NB4 (cell line): ENCODE data around the gene ENTPD5.

Experiments
- DNase-seq: peaks from one replicate; pipeline ENCODE4 v3.0.0; 2010; ENCODE audit warnings: low read depth
- H3K4me3 ChIP-seq: one replicate; pipeline ENCODE4 v1.5.1; 2011; ENCODE audit warnings: mild to moderate bottlenecking, low read depth, low read length, moderate library complexity
- MAX ChIP-seq: IDR thresholded peaks from 2 replicates; pipeline ENCODE4 v1.6.1; 2011; ENCODE audit warnings: low read depth, low read length
- MYC ChIP-seq: IDR thresholded peaks from 2 replicates; pipeline ENCODE4 v1.6.1; 2011; ENCODE audit warnings: low read depth, low read length
- POLR2A ChIP-seq: IDR thresholded peaks from 2 replicates; pipeline ENCODE4 v1.6.1; 2011; ENCODE audit warnings: mild to moderate bottlenecking; ENCODE audit not compliant: insufficient read length; ENCODE audit errors: extremely low read depth
- TF ChIP-seq, protein P1 (sequence below): IDR thresholded peaks from one replicate; pipeline ENCODE4 v1.5.1; 2012; ENCODE audit warnings: low read depth, low read length

ENTPD5 gene

DNA sequence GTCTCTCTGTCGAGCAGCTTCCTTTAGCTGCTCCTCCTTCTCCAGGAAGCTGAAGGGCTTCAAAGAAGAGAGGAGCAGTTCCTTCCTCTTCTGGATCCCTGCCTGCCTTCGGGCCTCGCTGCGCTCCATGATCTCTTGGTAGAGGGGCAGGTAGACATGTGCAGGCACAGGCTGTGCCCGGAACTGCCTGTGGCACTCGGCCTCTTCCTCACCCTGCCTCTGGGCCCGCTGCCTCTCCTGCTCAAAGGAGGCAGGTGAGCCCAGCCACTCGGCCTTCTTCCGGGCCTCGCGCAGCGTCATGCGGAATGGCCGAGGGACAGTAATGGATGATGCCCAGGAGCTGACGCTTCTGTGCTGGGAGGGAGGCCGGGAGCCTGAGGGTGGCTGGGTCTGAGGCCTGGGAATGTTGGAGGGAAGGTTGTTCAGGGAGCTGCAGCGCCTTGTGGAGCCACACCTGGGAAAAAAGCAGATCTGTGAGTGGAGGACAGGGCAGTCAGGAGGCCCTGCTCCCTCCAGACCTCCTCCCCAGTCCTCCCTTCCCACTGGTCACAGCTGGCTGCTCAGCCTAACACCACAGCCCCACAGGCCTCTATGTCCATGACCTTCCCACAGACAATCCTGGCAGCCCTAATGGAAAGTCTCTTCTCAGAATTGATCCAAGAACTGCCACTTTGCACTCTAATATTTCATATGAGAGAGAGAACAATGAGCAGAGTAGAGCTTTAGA is 74.5 kb downstream of the ENTPD5 start:
- TF ChIP-seq, protein P1, sequence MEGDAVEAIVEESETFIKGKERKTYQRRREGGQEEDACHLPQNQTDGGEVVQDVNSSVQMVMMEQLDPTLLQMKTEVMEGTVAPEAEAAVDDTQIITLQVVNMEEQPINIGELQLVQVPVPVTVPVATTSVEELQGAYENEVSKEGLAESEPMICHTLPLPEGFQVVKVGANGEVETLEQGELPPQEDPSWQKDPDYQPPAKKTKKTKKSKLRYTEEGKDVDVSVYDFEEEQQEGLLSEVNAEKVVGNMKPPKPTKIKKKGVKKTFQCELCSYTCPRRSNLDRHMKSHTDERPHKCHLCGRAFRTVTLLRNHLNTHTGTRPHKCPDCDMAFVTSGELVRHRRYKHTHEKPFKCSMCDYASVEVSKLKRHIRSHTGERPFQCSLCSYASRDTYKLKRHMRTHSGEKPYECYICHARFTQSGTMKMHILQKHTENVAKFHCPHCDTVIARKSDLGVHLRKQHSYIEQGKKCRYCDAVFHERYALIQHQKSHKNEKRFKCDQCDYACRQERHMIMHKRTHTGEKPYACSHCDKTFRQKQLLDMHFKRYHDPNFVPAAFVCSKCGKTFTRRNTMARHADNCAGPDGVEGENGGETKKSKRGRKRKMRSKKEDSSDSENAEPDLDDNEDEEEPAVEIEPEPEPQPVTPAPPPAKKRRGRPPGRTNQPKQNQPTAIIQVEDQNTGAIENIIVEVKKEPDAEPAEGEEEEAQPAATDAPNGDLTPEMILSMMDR, result no peak
- no peak for TF ChIP-seq MYC
- no peak for TF ChIP-seq POLR2A
- no peak for TF ChIP-seq MAX
- DNase-seq, result no peak
- H3K4me3 ChIP-seq, result no peak overlapping the region

DNA sequence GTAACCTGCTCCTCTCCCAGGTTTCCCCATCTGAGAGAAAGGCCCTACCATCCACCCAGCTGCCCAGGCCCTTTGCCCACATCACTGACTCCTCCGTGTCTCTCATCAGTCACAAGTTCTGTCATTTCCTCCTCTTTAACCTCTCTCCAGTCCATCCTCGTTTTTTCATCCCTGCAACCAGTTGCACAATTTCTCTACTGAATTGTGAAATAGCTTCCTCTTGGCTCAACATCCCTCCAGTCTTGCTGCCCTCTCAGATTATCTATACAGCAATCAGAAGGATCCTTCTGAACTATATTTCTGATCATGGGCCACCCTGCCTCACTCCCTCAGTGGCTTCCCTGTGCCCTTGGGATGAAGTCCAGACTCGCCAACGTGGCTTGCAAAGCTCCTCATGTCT is 76.0 kb downstream of the ENTPD5 start:
- DNase-seq, result peak; percentile 93

DNA sequence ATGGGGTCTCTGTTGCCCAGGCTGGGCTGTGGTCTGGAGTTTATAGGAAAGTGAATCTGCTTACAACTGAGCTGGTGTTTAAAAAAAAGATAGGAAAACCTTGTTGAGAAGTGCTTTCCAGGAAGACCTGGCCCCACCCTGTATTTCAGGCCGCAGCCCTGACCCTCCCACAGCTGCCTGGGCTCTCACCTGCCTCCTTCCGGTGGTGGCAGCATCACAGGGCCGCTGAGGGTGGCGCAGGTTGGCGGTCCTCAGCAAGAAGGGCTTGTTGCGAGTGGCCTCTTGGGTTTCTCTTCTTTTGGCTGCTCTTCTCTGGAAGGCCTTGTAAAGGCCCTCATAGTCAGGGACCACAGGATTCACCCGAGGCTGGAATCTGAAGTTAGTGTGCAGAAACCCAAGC is 76.9 kb downstream of the ENTPD5 start:
- TF ChIP-seq POLR2A (no peak), MAX (no peak), MYC (no peak)
- TF ChIP-seq, protein P1, result no peak

More for the DNA sequence above, 76.0 kb downstream of the ENTPD5 start:
- H3K4me3 ChIP-seq, result no peak overlapping the region
- TF ChIP-seq, protein P1, result no peak
- TF ChIP-seq MYC, result peak; percentile 25; the same call in 1 of the 2 replicates

GRCh38 chr14:73937012-73937411 is 82.1 kb downstream of the ENTPD5 start:
- no peak overlapping the region for H3K4me3 ChIP-seq
- DNase-seq, result no peak
- TF ChIP-seq MAX (no peak), POLR2A (no peak), MYC (no peak)
- TF ChIP-seq, protein P1, result no peak

More for the DNA sequence above, 76.9 kb downstream of the ENTPD5 start:
- no peak for DNase-seq
- no peak overlapping the region for H3K4me3 ChIP-seq

GRCh38 chr14:73936548-73936947 is 82.5 kb downstream of the ENTPD5 start:
- no peak for DNase-seq
- no peak overlapping the region for H3K4me3 ChIP-seq
- TF ChIP-seq, protein P1, result no peak
- TF ChIP-seq MYC (no peak), MAX (no peak), POLR2A (no peak)

DNA sequence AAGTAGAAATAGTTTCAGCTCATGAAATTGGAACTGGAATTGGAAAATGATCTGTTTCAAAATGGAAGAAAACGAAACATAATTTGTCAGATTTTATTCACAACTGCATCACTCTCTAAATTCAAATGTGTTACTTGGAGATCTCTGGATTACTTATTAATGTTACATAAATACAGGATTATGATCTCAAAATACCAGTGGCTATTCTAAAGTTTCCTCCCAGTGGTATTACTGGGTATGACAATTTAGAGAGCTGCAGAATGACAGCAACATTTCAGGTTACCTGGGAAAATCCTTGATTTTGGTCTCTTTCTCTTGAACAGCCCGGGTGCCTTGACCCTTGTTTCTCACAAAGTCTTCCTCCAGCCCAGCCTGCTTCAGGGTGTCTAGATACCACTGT is 83.4 kb downstream of the ENTPD5 start:
- TF ChIP-seq POLR2A, result no peak
- TF ChIP-seq, protein P1, result no peak
- TF ChIP-seq MAX, result no peak
- TF ChIP-seq MYC, result no peak
- H3K4me3 ChIP-seq, result no peak overlapping the region
- no peak for DNase-seq
